GM12874 (cell line): ENCODE data around the gene PDE8B.

ENCODE experiments used
- CTCF ChIP-seq: IDR thresholded peaks from 2 replicates; pipeline ENCODE4 v1.5.1; 2011; ENCODE audit warnings: low read depth, mild to moderate bottlenecking, control low read depth, low read length, moderate library complexity; ENCODE audit not compliant: insufficient read depth

The PDE8B gene

GRCh38 chr5:77337686-77338085, 127.2 kb downstream of the PDE8B start:
- TF ChIP-seq CTCF, result no peak

- TF ChIP-seq CTCF, result no peak
These were observed 128.9 kb downstream of the PDE8B start for GRCh38 chr5:77339337-77339890.

- TF ChIP-seq CTCF, result no peak
These were observed 132.7 kb downstream of the PDE8B start for GRCh38 chr5:77343165-77343564.

- no peak for TF ChIP-seq CTCF
These were observed 137.1 kb downstream of the PDE8B start for GRCh38 chr5:77347435-77348098.

GRCh38 chr5:77353251-77353650, 142.8 kb downstream of the PDE8B start:
- no peak for TF ChIP-seq CTCF

GRCh38 chr5:77354454-77354853, 144.0 kb downstream of the PDE8B start:
- no peak for TF ChIP-seq CTCF

GRCh38 chr5:77355080-77355479, 144.6 kb downstream of the PDE8B start:
- no peak for TF ChIP-seq CTCF
